DMS153 treated with DMSO at 0.1 percent for 48 hours (cell line): ENCODE measurements around the gene PCYT1A.
"Not testable (repeated sequence)": the region's sequence is repeated elsewhere in the genome, so short reads cannot be mapped to it uniquely, and the experiment has no call there.

ENCODE experiments used
- DNase-seq: peaks from one replicate; lab custom pipeline; 2025; ENCODE audit not compliant: unreplicated experiment; lab: John Stamatoyannopoulos, UW

Gene PCYT1A

DNA sequence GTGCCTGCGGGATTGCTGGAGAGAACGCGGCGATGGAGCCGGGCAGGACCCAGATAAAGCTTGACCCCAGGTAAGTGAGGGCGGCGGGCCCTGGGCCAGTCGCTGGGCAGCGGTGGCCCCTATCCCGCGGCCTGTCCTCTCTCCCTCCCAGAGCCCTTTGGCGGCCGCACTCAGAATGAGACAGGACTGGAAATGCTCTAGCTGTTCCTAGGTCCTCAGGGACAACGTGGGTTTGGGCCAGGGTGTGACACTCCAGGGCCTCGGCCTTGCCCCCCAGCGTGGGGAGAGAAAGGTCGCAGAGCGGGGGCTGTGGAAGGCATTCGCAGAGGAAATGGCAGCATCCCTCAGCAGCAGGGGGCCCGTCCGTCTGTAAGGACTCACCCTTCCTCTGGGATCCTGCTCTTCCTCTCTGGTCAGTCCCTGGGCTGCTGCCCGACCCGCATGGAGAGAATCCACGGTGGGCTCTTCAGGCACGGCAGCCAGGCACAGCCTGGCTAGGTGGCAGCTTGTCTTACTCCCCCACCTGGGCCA, 70.8 kb downstream of the PCYT1A start:
- DNase-seq: no peak

- DNase-seq: no peak
Observed at GRCh38 chr3:196216089-196216564, 71.4 kb downstream of the PCYT1A start, which contains the start of gene SLC51A. TSS of gene SLC51A (plus strand) at chr3:196216534. CDS start at chr3:196216713, 179 bp downstream.

DNA sequence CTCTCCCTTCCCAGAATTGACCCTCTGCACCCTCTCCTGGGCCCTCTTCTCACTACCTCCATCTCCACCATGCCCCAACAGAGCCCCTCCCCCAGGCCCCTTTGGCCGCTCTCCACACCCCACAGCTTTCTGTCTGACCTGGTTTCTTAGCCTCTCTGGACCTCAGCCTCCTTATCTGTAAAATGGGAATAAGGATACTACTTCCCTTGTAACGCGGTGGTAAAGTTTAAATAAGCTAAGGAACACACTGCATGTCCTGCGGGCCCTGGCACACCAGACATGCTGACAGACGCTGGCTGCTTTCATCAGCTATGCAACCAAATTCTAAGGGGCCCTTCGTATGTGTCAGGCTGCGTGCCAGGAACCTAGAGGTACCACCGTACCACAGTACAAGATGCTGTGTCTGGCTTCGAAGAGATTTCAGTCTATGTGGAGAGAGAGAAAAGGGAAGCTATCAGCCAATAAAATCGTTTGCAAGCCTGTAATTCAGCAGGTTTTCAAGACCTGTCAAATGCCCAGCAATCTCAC, 72.0 kb downstream of the PCYT1A start:
- no peak for DNase-seq

GRCh38 chr3:196214783-196215441, 72.6 kb downstream of the PCYT1A start:
- no peak for DNase-seq

- no peak for DNase-seq
Observed at GRCh38 chr3:196210673-196211556, 76.6 kb downstream of the PCYT1A start, which contains the start of gene ZDHHC19. TSS of gene ZDHHC19 (minus strand) at chr3:196211400. CDS start at chr3:196211315, 85 bp downstream.

DNA sequence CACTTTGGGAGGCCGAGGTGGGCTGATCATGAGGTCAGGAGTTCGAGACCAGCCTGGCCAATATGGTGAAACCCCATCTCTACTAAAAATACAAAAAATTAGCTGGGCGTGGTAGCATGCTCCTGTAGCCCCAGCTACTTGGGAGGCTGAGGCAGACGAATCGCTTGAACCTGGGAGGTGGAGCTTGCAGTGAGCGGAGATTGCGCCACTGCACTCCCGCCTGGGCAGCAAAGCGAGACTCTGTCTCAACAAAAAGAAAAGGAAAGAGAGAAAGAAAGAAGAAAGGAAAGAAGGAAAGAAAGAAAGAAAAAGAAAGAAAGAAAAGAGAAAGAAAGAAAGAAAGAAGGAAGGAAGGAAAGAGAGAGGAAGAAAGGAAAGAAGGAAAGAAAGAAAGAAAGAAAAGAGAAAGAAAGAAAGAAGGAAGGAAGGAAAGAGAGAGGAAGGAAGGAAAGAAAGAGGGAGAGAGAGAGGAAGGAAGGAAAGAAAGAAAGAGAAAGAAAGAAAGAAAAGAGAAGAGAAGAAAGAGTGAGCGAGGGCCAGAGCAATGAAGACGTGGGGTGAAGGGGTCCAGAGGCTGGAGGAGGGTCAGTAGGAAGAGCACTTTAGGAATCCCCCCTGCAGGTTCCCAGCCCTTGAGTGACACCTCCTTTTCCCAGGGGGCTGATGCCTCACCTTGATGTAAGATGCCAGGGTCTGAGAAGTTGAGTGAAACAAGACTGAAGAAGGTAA, 77.4 kb downstream of the PCYT1A start:
- not testable (repeated sequence) for DNase-seq

DNA sequence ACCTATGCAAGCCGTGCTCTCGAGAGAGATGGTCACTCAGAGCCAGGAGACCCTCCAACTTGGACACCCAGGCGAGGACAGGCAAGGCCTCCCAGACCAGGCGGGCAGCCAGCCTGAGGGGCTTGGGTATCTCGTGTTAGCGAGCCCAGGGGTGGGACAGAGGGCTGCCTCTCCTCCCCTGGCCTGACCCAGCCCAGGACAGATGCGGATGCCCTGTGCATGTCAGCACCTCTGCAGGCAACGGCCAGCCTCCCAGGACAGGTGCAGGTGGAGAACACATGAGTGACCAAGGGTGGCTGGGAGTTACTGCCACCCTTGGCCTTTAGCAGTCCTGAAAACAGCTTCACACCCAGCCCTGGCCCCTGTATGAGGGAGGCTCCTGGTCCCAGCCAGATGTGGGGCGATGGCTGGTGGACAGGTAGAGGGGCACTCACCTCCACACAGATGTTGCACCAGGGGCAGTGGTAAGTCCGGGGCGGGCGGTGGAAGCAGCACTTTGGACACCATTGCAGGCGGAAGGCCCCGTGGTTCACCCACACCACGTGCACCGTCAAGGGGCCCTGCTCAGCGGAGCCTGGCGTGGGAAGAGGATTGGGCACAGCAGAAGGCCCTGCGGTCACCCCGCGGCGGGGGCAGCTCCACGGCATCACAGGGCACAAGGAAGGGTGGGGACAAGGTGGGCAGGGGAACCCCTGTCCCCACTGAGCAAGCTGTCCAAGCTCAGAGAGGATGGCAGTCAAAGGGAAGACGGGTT, 78.4 kb downstream of the PCYT1A start:
- DNase-seq: no peak

- DNase-seq: no peak
Observed at GRCh38 chr3:196207833-196208607, 79.5 kb downstream of the PCYT1A start.

DNA sequence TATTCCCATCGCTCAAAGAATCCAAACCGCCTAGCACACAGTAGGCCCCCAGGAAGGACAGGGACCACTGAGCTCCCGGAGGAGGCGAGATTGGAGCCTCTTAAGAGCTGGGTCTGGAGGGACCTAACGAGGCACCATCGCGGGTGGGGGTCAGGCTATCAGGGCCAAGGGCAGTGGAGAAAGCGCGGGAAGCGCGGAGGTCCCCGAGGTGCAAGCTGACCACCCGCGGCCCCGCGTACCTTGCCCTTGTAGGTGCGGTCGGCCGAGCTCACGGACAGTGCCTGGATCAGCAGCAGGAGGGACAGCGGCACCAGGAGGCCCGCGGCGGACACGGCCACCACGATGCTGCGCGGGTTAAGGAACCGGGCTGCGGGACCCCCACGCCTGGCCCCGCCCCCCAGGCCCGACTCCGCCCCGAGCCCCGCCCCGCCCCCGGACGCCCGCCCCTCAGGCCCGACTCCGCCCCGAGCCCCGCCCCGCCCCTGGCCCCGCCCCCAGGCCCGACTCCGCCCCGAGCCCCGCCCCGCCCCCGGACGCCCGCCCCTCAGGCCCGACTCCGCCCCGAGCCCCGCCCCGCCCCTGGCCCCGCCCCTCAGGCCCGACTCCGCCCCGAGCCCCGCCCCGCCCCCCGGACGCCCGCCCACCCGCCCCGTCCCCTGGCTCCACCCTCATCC, 80.2 kb downstream of the PCYT1A start:
- no peak for DNase-seq

DNA sequence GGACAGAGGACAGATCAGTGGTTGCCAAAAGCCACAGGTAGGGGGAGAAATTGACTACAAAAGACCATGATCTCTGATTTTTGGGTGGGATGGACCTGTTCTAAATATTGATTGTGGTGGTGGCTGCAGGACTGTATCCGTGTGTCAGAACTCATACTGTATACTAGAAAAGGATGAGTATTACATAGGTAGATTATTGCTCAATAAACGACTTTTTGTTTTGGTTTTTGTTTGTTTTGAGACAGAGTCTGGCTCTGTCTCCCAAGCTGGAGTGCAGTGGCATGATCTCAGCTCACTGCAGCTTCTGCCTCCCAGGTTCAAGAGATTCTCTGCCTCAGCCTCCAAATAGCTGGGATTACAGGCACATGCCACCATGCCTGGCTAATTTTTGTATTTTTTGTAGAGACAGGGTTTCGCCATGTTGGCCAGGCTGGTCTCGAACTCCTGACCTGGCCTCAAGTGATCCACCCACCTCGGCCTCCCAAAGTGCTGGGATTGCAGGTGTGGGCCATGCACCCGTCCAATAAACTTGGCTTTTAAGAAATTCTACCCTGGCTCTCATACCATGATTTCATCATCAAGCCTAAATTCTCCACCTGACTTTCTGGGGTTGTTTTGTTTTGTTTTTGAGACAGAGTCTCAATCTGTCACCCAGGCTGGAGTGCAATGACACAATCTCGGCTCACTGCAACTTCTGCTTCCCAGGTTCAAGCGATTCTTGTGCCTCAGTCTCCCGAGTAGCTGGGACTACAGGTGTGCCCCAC, 81.9 kb downstream of the PCYT1A start:
- not testable (repeated sequence) for DNase-seq

DNA sequence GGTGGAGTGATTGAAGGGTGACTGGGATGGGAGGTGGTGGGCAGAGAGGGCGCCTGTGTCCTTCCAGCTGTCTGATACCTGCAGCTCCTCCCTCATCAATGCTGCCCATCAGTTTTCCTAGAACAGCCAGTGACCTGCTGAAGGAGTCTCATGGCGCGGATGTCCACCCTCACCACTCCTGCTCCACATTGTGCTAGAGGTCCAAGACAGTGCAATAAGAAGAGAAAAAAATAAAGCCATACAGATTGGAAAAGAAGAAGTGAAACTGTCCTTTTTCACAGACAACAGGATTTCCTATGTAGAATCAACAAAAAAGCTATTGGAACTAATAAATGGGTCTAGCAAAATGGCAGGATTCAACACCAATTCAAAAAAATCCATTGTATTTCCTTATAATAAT, 83.7 kb downstream of the PCYT1A start:
- no peak for DNase-seq

GRCh38 chr3:196202516-196202970, 85.0 kb downstream of the PCYT1A start:
- DNase-seq: no peak

GRCh38 chr3:196198771-196199753, 88.5 kb downstream of the PCYT1A start:
- no peak for DNase-seq

DNA sequence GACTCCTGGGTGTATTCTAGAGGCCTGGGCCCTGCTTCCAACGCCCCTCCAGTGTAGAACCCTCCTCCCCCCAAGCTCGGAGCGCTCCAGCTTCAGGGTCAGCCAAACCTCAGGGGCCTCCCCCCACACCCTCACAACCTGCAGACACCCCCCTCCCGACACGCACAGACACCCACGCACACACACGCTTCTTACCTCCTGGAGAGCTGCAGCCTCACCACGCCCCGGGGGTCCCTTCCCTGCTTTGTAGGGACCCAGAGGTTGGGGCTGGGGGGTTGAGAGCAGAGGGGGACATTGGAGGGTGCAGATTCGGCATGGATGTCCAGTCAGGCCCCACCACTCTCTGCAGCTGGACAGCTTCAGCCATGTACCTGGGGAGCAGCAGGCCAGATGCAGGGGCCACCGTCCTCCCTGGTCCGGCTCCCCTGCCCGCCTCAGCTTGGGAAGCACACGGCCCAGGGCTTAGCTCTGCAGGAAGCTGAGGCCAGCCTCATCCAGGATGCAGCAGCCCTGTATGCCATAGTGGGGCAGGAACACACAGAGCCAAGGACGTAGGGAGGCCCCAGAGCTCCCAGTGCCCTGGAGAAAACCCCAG, 89.3 kb downstream of the PCYT1A start:
- no peak for DNase-seq

GRCh38 chr3:196197524-196197923, 90.0 kb downstream of the PCYT1A start:
- DNase-seq: no peak

GRCh38 chr3:196195664-196196265, 91.8 kb downstream of the PCYT1A start:
- DNase-seq: no peak
